ENCODE measurements around the gene EXOC4.

DNA sequence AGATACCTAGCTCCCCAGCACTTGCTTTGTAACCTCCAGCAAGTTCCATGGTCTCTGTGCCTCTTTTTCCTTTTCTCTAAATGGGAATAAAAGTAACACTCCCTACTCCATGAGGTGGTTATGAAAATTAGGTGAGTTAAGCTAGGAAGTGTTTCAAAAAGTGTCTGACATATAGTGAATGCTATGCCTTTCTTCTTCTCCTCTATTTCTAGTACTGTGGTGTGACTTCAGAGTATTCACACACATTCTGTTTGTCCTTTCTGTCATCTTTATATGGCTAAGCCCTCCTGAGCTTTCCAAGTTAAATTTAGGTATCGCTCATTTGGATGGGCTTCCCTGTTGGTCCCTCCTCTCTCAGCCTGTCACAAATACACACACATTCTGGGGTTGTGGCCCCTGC lies 229.7 kb downstream of the EXOC4 start:
- TF ChIP-seq SIX5 (IDR thresholded peaks at IDR 0.05; ENCODE audit: low read depth, low read length) (no peak), POLR2A (IDR thresholded peaks at IDR 0.05; ENCODE audit: control extremely low read depth in 1 of 2, low read depth in 2 of 2, low read length in 2 of 2) (no peak), CREB1 (IDR thresholded peaks at IDR 0.05) (no peak), GABPA (IDR thresholded peaks at IDR 0.05; ENCODE audit: borderline replicate concordance, insufficient read depth, low read length) (no peak), GTF2F1 (IDR thresholded peaks at IDR 0.05; ENCODE audit: borderline replicate concordance, low read depth, low read length) (no peak), SP1 (IDR thresholded peaks at IDR 0.05; ENCODE audit: low read depth, low read length) (no peak), EZH2 (IDR thresholded peaks at IDR 0.05; ENCODE audit: low read depth, low read length, severe bottlenecking) (no peak), SIN3A (conservative IDR thresholded peaks at IDR 0.05 in 1 of 2, IDR thresholded peaks at IDR 0.05 in 1 of 2; ENCODE audit: low read depth in 1 of 2, low read length in 2 of 2) (no peak), POLR2AphosphoS5 (IDR thresholded peaks at IDR 0.05; ENCODE audit: low read depth, low read length) (no peak), MAX (IDR thresholded peaks at IDR 0.05) (no peak), RAD21 (IDR thresholded peaks at IDR 0.05 in 1 of 2, conservative IDR thresholded peaks at IDR 0.05 in 1 of 2; ENCODE audit: low read depth in 2 of 2, low read length in 2 of 2) (no peak), SUZ12 (IDR thresholded peaks at IDR 0.05; ENCODE audit: low read length) (no peak), HDAC2 (IDR thresholded peaks at IDR 0.05; ENCODE audit: borderline replicate concordance in 1 of 2, low read depth in 2 of 2, low read length in 2 of 2) (no peak)
- TF ChIP-seq, protein P1, sequence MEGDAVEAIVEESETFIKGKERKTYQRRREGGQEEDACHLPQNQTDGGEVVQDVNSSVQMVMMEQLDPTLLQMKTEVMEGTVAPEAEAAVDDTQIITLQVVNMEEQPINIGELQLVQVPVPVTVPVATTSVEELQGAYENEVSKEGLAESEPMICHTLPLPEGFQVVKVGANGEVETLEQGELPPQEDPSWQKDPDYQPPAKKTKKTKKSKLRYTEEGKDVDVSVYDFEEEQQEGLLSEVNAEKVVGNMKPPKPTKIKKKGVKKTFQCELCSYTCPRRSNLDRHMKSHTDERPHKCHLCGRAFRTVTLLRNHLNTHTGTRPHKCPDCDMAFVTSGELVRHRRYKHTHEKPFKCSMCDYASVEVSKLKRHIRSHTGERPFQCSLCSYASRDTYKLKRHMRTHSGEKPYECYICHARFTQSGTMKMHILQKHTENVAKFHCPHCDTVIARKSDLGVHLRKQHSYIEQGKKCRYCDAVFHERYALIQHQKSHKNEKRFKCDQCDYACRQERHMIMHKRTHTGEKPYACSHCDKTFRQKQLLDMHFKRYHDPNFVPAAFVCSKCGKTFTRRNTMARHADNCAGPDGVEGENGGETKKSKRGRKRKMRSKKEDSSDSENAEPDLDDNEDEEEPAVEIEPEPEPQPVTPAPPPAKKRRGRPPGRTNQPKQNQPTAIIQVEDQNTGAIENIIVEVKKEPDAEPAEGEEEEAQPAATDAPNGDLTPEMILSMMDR (IDR thresholded peaks at IDR 0.05; ENCODE audit: control extremely low read depth in 1 of 3, insufficient read depth in 1 of 3, low read depth in 1 of 3, low read length in 3 of 3): no peak
